HepG2 (cell line): ENCODE results near the gene ATP6V1F. TPM values are rescaled to one million over a fixed set of nuclear protein-coding genes. Genes with fewer than 3 reads are reported as not detected.

Experiments
- CHCHD3 ChIP-seq: sonication (generic); formaldehyde crosslinking; IDR thresholded peaks from 2 replicates; pipeline ENCODE4 v1.8.0; 2022; ENCODE audit warnings: mild to moderate bottlenecking, missing genetic modification reagents, moderate library complexity
- HOXA9 ChIP-seq: sonication (generic); formaldehyde crosslinking; IDR thresholded peaks from 2 replicates; pipeline ENCODE4 v1.8.1; 2022; ENCODE audit warnings: missing genetic modification reagents, mild to moderate bottlenecking, moderate library complexity, borderline replicate concordance
- JARID2 ChIP-seq: sonication (generic); formaldehyde crosslinking; IDR thresholded peaks from 2 replicates; pipeline ENCODE4 v1.8.1; 2023; ENCODE audit warnings: missing genetic modification reagents, inconsistent platforms; ENCODE audit not compliant: insufficient replicate concordance
- MTERF4 ChIP-seq: sonication (generic); formaldehyde crosslinking; IDR thresholded peaks from 2 replicates; pipeline ENCODE4 v1.8.0; 2023; ENCODE audit warnings: mild to moderate bottlenecking, missing genetic modification reagents
- MXD4 ChIP-seq: IDR thresholded peaks from 2 replicates; pipeline ENCODE4 v1.6.1; 2016; ENCODE audit warnings: mild to moderate bottlenecking, missing biosample characterization, missing genetic modification reagents
- NBN ChIP-seq: fragments of 450-650 bp; conservative IDR thresholded peaks from 2 replicates; pipeline ENCODE4 v1.6.1; 2017
- NFE2L1 ChIP-seq: sonication (generic); formaldehyde crosslinking; IDR thresholded peaks from 2 replicates; pipeline ENCODE4 v1.4.0; 2020; ENCODE audit warnings: missing genetic modification reagents, mild to moderate bottlenecking, borderline replicate concordance
- RFX3 ChIP-seq: IDR thresholded peaks from 2 replicates; pipeline ENCODE4 v1.6.1; 2016; ENCODE audit warnings: missing biosample characterization, missing genetic modification reagents
- SP140L ChIP-seq: sonication (generic); formaldehyde crosslinking; IDR thresholded peaks from 2 replicates; pipeline ENCODE4 v1.4.0; 2020; ENCODE audit warnings: missing genetic modification reagents, borderline replicate concordance
- SRSF9 ChIP-seq: fragments of 200-400 bp; formaldehyde crosslinking; IDR thresholded peaks from 2 replicates; pipeline ENCODE4 v1.6.1; 2018; ENCODE audit warnings: borderline replicate concordance, mild to moderate bottlenecking, low read depth, low read length; ENCODE audit not compliant: insufficient read depth, poor library complexity, severe bottlenecking
- THAP11 ChIP-seq: IDR thresholded peaks from 2 replicates; pipeline ENCODE4 v1.6.1; 2016; ENCODE audit warnings: missing biosample characterization, missing genetic modification reagents
- ZMYM3 ChIP-seq: sonication (generic); formaldehyde crosslinking; IDR thresholded peaks from 2 replicates; pipeline ENCODE4 v1.5.1; 2020; ENCODE audit warnings: mild to moderate bottlenecking, missing genetic modification reagents
- ZNF101 ChIP-seq: sonication (generic); formaldehyde crosslinking; IDR thresholded peaks from 2 replicates; pipeline ENCODE4 v1.4.0; 2020; ENCODE audit warnings: mild to moderate bottlenecking, low read depth, missing genetic modification reagents, borderline replicate concordance
- ZNF275 ChIP-seq: sonication (generic); formaldehyde crosslinking; IDR thresholded peaks from 2 replicates; pipeline ENCODE4 v1.8.0; 2022; ENCODE audit warnings: missing genetic modification reagents, mild to moderate bottlenecking, inconsistent platforms, borderline replicate concordance
- ZNF317 ChIP-seq: sonication (generic); formaldehyde crosslinking; IDR thresholded peaks from 2 replicates; pipeline ENCODE4 v1.5.0; 2020; ENCODE audit warnings: mild to moderate bottlenecking, missing genetic modification reagents
- ZNF510 ChIP-seq: sonication (generic); formaldehyde crosslinking; IDR thresholded peaks from 2 replicates; pipeline ENCODE4 v1.4.0; 2020; ENCODE audit warnings: low read depth, mild to moderate bottlenecking, missing genetic modification reagents
- ZNF543 ChIP-seq: sonication (generic); formaldehyde crosslinking; IDR thresholded peaks from 2 replicates; pipeline ENCODE4 v1.4.0; 2020; ENCODE audit warnings: mild to moderate bottlenecking, missing genetic modification reagents
- ZNF557 ChIP-seq: sonication (generic); formaldehyde crosslinking; IDR thresholded peaks from 2 replicates; pipeline ENCODE4 v1.4.0; 2020; ENCODE audit warnings: missing genetic modification reagents
- ZNF577 ChIP-seq: sonication (generic); formaldehyde crosslinking; IDR thresholded peaks from 2 replicates; pipeline ENCODE4 v1.4.0; 2020; ENCODE audit warnings: mild to moderate bottlenecking, low read depth, missing genetic modification reagents, borderline replicate concordance
- ZNF770 ChIP-seq: sonication (generic); formaldehyde crosslinking; IDR thresholded peaks from 2 replicates; pipeline ENCODE4 v1.5.0; 2020; ENCODE audit warnings: mild to moderate bottlenecking, missing genetic modification reagents
- ZNF883 ChIP-seq: sonication (generic); formaldehyde crosslinking; IDR thresholded peaks from 2 replicates; pipeline ENCODE4 v1.5.1; 2020; ENCODE audit warnings: mild to moderate bottlenecking, missing genetic modification reagents; ENCODE audit errors: not compliant biosample characterization
- ZSCAN29 ChIP-seq: sonication (generic); formaldehyde crosslinking; conservative IDR thresholded peaks from 2 replicates; pipeline ENCODE4 v1.4.0; 2020; ENCODE audit warnings: mild to moderate bottlenecking, missing genetic modification reagents
- polyA plus RNA-seq, 8 experiments: library from polyadenylated mRNA; depleted of rRNA in 3 of 8; stranded (reverse) in 7 of 8; unstranded in 1 of 8; fragments of >200 nt; fragmentation: Illumina TruSeq in 4 of 8; extraction: Trizol in 4 of 8; gene quantifications; 2 replicates each; pipeline versions ENCODE4 v1.2.1 to v1.2.3, GENCODE V29; 2011 to 2016; ENCODE audit warnings: low read depth in 4 of 8, missing spikeins in 1 of 8, mixed read lengths in 1 of 8; ENCODE audit not compliant: insufficient read depth in 1 of 8
- total RNA-seq, 5 experiments: library from RNA; depleted of rRNA; stranded (reverse); fragments of >200 nt; fragmentation: Illumina TruSeq; extraction: Trizol; gene quantifications; 2 replicates each; pipeline ENCODE4 v1.2.3, GENCODE V29; 2016; ENCODE audit warnings: low read depth in 1 of 5

ATP6V1F gene
- total and polyA plus RNA-seq, 2 of the 13 experiments (the other 11 are each of a cell fraction or from before 2014, with no cell fraction given) = 87.2 to 132 TPM

- TF ChIP-seq MTERF4 (CRISPR knock-in tag) (no peak), ZNF883 (CRISPR knock-in tag) (no peak), SP140L (CRISPR knock-in tag) (no peak), ZNF577 (CRISPR knock-in tag) (peak; percentile 70; the same call in 1 of the 2 replicates), ZSCAN29 (CRISPR knock-in tag) (no peak), ZMYM3 (CRISPR knock-in tag) (no peak; the same call in none of the 2 replicates), ZNF101 (CRISPR knock-in tag) (no peak), ZNF557 (CRISPR knock-in tag) (no peak), MXD4 (CRISPR knock-in tag) (no peak), ZNF510 (CRISPR knock-in tag) (0 out of 2 replicates have a peak, but pooled peaks have one; percentile 33), HOXA9 (CRISPR knock-in tag) (no peak), ZNF770 (CRISPR knock-in tag) (no peak; the same call in 1 of the 2 replicates), ZNF275 (CRISPR knock-in tag) (no peak; the same call in 1 of the 2 replicates), RFX3 (CRISPR knock-in tag) (no peak), NBN (no peak), SRSF9 (no peak), CHCHD3 (no peak), NFE2L1 (CRISPR knock-in tag) (no peak), ZNF543 (CRISPR knock-in tag) (no peak), JARID2 (CRISPR knock-in tag) (no peak), THAP11 (CRISPR knock-in tag) (peak; percentile 98), ZNF317 (CRISPR knock-in tag) (no peak)
Measured at GRCh38 chr7:128862571-128863432, at the start of gene ATP6V1F (continued).
